PC-3 (cell line): ENCODE results near the gene TRABD2A.

Source experiments
- EZH2 ChIP-seq: fragments of 300-600 bp; sonication (generic); IDR thresholded peaks from one replicate; pipeline ENCODE4 v1.6.1; 2017; ENCODE audit warnings: antibody characterized with exemption, mild to moderate bottlenecking, low read length; ENCODE audit not compliant: unreplicated experiment
- EZH2phosphoT487 ChIP-seq: fragments of 300-600 bp; sonication (generic); IDR thresholded peaks from 2 replicates; pipeline ENCODE4 v1.6.1; 2018; ENCODE audit warnings: mild to moderate bottlenecking, antibody characterized with exemption, low read length, borderline replicate concordance
- TF ChIP-seq, protein P1 (sequence below): fragments of 300-600 bp; sonication (generic); conservative IDR thresholded peaks from 2 replicates; pipeline ENCODE4 v1.5.1; 2017; ENCODE audit warnings: antibody characterized with exemption, low read depth, mild to moderate bottlenecking, low read length

DNA sequence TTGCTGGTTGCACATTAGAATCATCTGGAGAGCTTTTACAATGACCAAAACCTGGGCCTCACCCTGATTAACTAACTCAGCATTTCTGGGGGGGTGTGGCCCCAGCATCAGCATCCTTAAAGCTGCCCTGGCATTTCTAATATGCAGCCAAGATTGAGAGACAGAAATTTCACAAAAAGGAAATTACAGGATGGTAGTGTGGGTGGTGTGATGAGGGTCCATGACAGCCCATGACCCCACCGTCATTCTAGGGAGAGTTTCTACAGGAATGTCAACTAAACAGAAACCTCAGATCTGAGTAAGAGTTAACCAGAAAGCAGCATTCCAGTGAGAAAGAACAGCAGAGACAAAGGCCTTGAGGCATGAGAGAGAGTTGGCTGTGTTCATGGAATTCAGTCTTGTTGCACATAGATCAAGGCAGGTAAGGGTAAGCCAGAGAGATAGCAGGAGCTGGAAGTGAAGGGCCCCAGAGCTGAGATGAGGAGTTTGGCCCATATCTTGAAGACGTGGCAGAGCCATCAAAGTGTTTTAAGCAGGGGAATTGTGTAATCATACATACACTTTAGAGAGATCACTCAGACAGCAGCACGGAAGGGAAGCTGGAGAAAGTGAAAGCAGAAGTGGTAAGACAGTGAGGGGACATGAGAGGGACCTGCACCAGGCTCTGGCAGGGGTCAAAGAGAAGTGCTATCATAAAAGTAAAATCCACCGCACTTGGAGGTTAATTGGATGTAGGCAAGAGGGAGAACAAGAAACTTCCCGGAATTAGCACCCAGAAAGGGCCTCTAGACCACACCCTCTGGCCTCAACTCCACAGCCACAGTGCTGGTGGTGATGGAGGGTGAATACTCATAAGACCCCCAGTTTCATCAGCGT lies 7.8 kb upstream of the TRABD2A start:
- TF ChIP-seq EZH2 (no peak), EZH2phosphoT487 (no peak)
- TF ChIP-seq, protein P1, sequence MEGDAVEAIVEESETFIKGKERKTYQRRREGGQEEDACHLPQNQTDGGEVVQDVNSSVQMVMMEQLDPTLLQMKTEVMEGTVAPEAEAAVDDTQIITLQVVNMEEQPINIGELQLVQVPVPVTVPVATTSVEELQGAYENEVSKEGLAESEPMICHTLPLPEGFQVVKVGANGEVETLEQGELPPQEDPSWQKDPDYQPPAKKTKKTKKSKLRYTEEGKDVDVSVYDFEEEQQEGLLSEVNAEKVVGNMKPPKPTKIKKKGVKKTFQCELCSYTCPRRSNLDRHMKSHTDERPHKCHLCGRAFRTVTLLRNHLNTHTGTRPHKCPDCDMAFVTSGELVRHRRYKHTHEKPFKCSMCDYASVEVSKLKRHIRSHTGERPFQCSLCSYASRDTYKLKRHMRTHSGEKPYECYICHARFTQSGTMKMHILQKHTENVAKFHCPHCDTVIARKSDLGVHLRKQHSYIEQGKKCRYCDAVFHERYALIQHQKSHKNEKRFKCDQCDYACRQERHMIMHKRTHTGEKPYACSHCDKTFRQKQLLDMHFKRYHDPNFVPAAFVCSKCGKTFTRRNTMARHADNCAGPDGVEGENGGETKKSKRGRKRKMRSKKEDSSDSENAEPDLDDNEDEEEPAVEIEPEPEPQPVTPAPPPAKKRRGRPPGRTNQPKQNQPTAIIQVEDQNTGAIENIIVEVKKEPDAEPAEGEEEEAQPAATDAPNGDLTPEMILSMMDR, result no peak
